ENCODE results near the gene NAA38.

The NAA38 gene

GRCh38 chr17:7851438-7852261 is 5.7 kb downstream of the NAA38 start:
- DNase-seq = no peak

- no peak for DNase-seq
Observed at GRCh38 chr17:7850701-7851437, 6.5 kb downstream of the NAA38 start.

- DNase-seq = no peak
Observed at GRCh38 chr17:7849751-7850504, 7.4 kb downstream of the NAA38 start.

- no peak for DNase-seq
Observed at GRCh38 chr17:7849130-7849750, 8.1 kb downstream of the NAA38 start.

GRCh38 chr17:7848739-7849129 is 8.6 kb downstream of the NAA38 start:
- DNase-seq = no peak

GRCh38 chr17:7848131-7848579 is 9.2 kb downstream of the NAA38 start:
- DNase-seq = no peak

GRCh38 chr17:7846765-7847661 is 10.3 kb downstream of the NAA38 start:
- DNase-seq = no peak

GRCh38 chr17:7846063-7846735 is 11.2 kb downstream of the NAA38 start:
- no peak for DNase-seq

GRCh38 chr17:7845359-7846062 is 11.8 kb downstream of the NAA38 start:
- no peak for DNase-seq

- DNase-seq = peak; percentile 77
Observed at GRCh38 chr17:7844292-7845154, 12.8 kb downstream of the NAA38 start.

GRCh38 chr17:7843536-7844291 is 13.6 kb downstream of the NAA38 start:
- DNase-seq = peak; percentile 42

- no peak for DNase-seq
Observed at GRCh38 chr17:7843257-7843535, 14.2 kb downstream of the NAA38 start.

- no peak for DNase-seq
Observed at GRCh38 chr17:7842380-7843256, 14.7 kb downstream of the NAA38 start.

- DNase-seq = no peak
Observed at GRCh38 chr17:7841915-7842379, 15.4 kb downstream of the NAA38 start.

GRCh38 chr17:7841396-7841914 is 15.9 kb downstream of the NAA38 start:
- no peak for DNase-seq

- DNase-seq = no peak
Observed at GRCh38 chr17:7840875-7841274, 16.5 kb downstream of the NAA38 start.

GRCh38 chr17:7840441-7840840 is 16.9 kb downstream of the NAA38 start:
- no peak for DNase-seq

- DNase-seq = no peak
Observed at GRCh38 chr17:7839876-7840261, 17.5 kb downstream of the NAA38 start.
